ENCODE measurements around the gene ALDH16A1.

The ALDH16A1 gene

GRCh38 chr19:49423985-49424303 lies 29.1 kb upstream of the ALDH16A1 start:
- no peak for DNase-seq

- DNase-seq = no peak
Measured at GRCh38 chr19:49425178-49425577, 27.8 kb upstream of the ALDH16A1 start, which contains the start of gene GFY. GFY (plus strand) TSS chr19:49425388; CDS start chr19:49426431, 1,043 bp downstream.

- peak; percentile 33 for DNase-seq
Measured at GRCh38 chr19:49425922-49426592, 27.0 kb upstream of the ALDH16A1 start.

- DNase-seq = no peak
Measured at GRCh38 chr19:49427339-49427738, 25.7 kb upstream of the ALDH16A1 start.

GRCh38 chr19:49427855-49428546 lies 25.0 kb upstream of the ALDH16A1 start:
- peak; percentile 21 for DNase-seq

GRCh38 chr19:49428547-49429451 lies 24.2 kb upstream of the ALDH16A1 start:
- no peak for DNase-seq

- DNase-seq = no peak
Measured at GRCh38 chr19:49430172-49430677, 22.8 kb upstream of the ALDH16A1 start.

GRCh38 chr19:49430678-49431329 lies 22.2 kb upstream of the ALDH16A1 start:
- peak; percentile 44 for DNase-seq

GRCh38 chr19:49431330-49431749 lies 21.7 kb upstream of the ALDH16A1 start:
- DNase-seq = peak; percentile 23

GRCh38 chr19:49432141-49433073 lies 20.6 kb upstream of the ALDH16A1 start:
- no peak for DNase-seq

GRCh38 chr19:49433240-49433901 lies 19.7 kb upstream of the ALDH16A1 start:
- DNase-seq = no peak

- DNase-seq = no peak
Measured at GRCh38 chr19:49434907-49435583, 18.0 kb upstream of the ALDH16A1 start.

GRCh38 chr19:49435670-49436069 lies 17.4 kb upstream of the ALDH16A1 start:
- DNase-seq = no peak

- peak; percentile 60 for DNase-seq
Measured at GRCh38 chr19:49436381-49437017, 16.5 kb upstream of the ALDH16A1 start.

GRCh38 chr19:49437231-49437630 lies 15.8 kb upstream of the ALDH16A1 start:
- no peak for DNase-seq

GRCh38 chr19:49438261-49438660 lies 14.8 kb upstream of the ALDH16A1 start:
- DNase-seq = no peak

GRCh38 chr19:49439836-49440235 lies 13.2 kb upstream of the ALDH16A1 start:
- DNase-seq = no peak

GRCh38 chr19:49440439-49441209 lies 12.4 kb upstream of the ALDH16A1 start:
- no peak for DNase-seq

All from stimulated activated CD4-positive, alpha-beta T cell treated with anti-CD3 and anti-CD28 coated beads, Interleukin-4, amount 100 ng/mL, for 24 hours (primary cell).